NCI-H2196 treated with DMSO at 0.1 percent for 48 hours (cell line): ENCODE data around the gene MICAL3.

Experiments
- DNase-seq: peaks from one replicate; lab custom pipeline; 2025; ENCODE audit not compliant: unreplicated experiment; lab: John Stamatoyannopoulos, UW

Gene MICAL3

DNA sequence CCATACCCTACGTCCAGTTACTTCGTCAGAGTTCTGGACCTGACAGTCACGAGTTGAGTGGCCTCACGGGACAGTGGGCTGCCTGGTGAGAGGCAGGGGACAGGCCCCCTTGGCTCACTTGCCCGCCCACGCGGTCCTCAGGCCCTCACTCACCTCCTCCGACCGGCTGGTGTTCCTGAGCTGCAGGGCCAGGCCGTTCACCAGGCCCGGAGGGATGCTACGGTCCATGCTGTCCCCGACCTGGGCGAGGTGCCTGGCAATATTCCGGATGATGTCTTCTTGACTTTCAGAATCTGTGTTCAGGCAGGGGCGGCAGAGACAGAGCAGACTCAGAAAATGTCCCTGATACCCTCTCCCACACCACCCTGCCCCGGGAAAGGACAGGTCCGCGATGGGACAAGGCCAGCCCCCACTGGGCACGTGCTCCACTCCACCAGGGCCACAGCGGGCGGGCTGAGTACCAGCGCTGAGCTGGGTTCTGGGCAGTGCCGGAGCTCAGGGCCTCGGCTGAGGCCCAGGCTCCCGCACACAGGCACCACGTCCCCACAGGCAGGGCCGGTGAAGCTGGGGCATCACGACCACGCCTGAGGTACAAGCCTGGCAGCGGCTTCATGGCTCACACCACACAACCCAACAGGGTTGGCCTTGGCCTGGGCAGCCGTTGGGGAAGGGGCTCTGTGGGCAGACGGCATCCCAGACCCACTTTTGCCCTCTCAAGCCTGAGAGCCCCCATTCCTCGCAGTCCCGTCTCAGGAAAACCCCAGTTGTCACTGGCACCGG lies 285.0 kb downstream of the MICAL3 start:
- DNase-seq: no peak

GRCh38 chr22:17738386-17739128 lies 285.8 kb downstream of the MICAL3 start:
- no peak for DNase-seq
